Endometrial microvascular endothelial cells (primary cell): ENCODE measurements around the gene PTPRE. TPM values are rescaled to one million over a fixed set of nuclear protein-coding genes. Genes with fewer than 3 reads are reported as not detected.

Experiments
- in situ Hi-C: cut with HindIII; loops from 2 replicates; pipeline ENCODE4 v1.10.0; 2017; ENCODE audit warnings: low sequenced_read_pairs, low pct_unique_long_range_greater_than_20kb; ENCODE audit errors: inconsistent ontology term
- total RNA-seq: library from RNA; depleted of rRNA; stranded (reverse); fragments of >200 nt; gene quantifications from one replicate; pipeline ENCODE4 v1.2.3, GENCODE V29; 2015; ENCODE audit errors: inconsistent ontology term

The PTPRE gene
- total RNA-seq, 1 donor from 2014 or later = 23.9 TPM

- in situ Hi-C loops = no loop called here
These were observed 34.1 kb downstream of the PTPRE start for GRCh38 chr10:127940866-127941640.

GRCh38 chr10:127942811-127943210 is 35.9 kb downstream of the PTPRE start:
- in situ Hi-C loops = no loop called here

- in situ Hi-C loops = no loop called here
These were observed 36.5 kb downstream of the PTPRE start for GRCh38 chr10:127943336-127943910.

DNA sequence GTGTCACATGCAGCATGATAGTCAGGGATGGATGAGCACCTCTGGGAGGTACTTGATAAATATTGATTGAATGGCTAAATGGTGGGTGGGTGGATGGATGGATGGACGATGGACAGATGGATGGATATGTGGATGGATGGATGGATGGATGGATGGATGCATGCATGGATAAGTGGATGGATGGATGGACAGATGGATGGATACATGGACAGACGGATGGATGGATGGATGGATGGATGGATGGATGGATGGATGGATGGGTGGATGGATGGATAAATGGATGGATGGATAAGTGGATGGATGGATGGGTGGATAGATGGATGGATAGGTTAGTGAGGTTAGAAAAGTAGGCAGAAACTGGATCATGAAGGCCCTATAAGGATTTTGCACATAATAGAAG is 37.4 kb downstream of the PTPRE start:
- in situ Hi-C loops = no loop called here

GRCh38 chr10:127945341-127945758 is 38.4 kb downstream of the PTPRE start:
- in situ Hi-C loops = no loop called here

DNA sequence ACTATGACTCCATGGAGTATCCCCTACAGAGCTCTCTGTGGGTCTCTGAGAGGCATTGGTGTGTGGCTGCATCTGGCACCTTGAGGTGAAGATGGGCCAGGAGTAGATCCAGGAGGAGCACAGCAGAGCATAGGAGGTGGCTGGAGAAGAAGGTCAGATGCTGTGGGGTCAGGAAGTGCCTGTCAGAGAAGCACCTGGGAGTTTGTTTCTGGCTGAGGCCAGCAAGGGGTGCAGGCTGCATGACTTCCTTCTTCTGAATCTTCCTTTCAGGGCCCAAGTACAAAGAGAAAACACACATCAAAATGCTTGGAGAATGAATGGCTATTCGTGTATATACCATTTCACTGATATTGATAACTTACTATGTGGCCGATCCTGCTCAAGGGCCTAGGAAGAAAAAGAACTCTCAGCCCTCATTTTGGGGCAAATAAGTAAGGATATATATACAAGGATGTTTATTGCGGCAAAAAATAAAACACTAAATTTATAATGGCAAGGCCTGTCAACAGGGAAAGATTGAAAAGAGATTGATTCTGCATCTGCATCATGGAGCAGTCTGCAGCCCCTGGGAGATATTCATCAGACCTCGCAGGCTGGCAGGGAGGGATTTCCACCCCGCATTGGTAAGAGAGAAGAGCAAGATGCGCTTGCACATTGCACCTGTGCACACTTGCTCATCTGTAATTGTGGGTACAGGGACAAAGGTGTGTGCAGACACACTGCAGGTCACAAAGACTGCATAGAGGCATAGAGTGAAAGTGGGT is 39.2 kb downstream of the PTPRE start:
- in situ Hi-C loops = no loop called here

DNA sequence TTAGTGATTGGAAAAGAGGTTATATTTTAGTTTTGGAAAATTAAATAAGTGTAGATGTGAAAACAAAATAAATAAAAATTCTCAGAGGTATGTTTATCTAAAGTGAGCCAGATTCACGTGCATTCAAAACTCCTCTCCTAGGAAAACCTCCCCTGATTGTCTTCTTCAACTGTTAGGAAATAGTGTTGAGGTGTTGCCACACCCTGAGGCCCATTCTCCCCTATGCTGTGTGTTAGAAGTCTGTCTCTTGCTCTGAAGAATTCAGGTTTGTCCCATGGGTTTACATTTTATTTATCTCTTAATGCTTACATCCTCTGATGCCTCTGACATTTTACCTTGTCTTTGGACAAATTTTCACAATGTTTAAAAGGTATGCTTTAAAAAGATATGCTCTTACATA is 40.3 kb downstream of the PTPRE start:
- in situ Hi-C loops = no loop called here

DNA sequence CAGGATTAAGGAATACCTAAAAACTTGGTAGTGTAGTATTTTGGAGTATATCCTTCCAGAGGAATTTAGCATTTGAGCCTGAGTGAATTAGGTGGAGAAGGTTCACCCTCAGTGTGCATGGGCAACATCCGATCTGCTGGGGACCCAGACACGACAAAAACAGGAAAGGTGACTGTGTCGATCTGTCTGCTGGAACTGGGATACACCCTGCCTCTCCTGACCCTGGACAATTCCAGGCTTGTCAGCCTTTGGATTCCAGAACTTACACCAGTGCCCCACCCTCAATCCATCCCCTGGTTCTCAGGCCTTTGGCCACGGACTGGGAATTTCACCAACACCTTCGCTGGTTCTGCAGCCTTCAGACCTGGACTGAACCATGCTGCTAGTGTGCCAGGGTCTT is 41.9 kb downstream of the PTPRE start:
- in situ Hi-C loops = no loop called here

DNA sequence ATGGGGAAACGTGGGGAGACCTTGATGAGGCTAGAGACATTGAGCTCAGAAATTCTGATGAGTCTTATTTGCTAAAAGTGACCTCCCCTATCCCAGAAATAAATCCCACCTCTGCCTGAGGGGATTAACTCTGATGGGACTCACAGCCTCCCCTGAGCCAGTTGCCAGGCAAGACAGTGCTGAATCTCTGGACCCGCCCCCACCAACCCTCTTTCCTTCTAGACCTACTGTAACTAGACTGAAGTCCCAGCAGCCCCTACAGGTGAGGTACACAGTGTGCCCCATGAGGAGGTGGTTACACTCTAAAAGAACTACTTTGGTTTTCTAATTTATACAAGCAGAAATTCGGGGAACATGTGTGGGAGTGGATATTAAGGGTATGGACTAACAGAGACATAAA is 42.9 kb downstream of the PTPRE start:
- in situ Hi-C loops = no loop called here

- in situ Hi-C loops = no loop called here
These were observed 45.1 kb downstream of the PTPRE start for GRCh38 chr10:127951861-127952574.

- in situ Hi-C loops = no loop called here
These were observed 45.6 kb downstream of the PTPRE start for GRCh38 chr10:127952575-127952869.

DNA sequence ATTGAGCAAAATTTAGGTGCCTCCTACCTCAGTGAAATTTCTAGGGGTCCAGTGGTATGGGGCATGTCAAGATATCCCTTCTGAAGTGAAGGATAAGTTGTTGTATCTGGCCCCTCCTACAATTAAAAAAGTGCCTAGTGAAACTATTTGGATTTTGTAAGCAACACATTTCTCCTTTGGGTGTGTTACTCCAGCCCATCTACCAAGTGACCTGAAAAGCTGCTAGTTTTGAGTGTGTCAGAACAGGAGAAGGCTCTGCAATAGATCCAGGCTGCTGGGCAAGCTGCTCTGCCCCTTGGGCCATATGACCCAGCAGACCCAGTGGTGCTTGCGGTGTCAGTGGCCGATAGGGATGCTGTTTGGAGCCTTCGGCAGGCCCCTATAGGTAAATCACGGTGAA is 46.0 kb downstream of the PTPRE start:
- in situ Hi-C loops = no loop called here

GRCh38 chr10:127953876-127954275 is 47.0 kb downstream of the PTPRE start:
- in situ Hi-C loops = no loop called here

DNA sequence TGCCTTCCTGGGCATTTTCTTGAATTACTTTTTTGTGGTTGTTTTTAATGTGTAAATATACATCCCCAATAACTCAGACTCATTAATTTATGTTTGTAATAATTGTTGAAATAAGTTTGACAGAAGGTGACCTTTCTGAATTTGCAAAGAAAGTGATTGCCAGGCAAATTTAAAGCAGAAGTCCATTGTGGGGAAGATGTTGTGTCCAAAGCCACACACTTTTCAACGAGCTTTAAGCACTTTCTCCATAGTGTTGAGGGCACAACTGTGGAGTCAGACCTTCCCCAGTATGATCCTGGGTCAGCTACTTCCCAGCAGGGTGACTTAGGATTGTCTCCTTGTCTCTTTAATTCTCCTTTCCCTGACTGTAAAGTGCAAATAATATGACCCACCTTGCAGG is 52.5 kb downstream of the PTPRE start:
- in situ Hi-C loops = no loop called here

DNA sequence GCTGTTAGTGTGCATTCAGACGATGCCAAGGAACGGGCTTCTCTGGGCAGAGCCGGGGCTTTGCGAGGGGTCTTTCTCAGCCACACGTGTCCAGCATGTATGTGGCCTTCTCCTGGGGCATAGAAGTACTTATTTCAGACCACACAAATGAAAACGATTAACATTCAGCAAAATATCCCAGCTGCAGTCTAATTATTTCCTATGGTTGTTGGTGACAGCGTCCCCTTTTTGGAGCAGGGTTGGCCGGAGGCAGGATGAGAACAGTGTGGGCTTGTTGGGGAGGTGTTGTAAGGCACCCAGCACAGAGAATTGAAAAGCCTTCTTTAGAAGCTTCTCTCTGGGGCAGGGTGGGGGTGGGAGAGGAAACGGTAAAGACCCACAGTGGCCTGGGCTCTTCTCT is 54.2 kb downstream of the PTPRE start:
- in situ Hi-C loops = no loop called here

GRCh38 chr10:127962205-127962604 is 55.3 kb downstream of the PTPRE start:
- in situ Hi-C loops = no loop called here

- in situ Hi-C loops = no loop called here
These were observed 56.2 kb downstream of the PTPRE start for GRCh38 chr10:127963136-127963535.

DNA sequence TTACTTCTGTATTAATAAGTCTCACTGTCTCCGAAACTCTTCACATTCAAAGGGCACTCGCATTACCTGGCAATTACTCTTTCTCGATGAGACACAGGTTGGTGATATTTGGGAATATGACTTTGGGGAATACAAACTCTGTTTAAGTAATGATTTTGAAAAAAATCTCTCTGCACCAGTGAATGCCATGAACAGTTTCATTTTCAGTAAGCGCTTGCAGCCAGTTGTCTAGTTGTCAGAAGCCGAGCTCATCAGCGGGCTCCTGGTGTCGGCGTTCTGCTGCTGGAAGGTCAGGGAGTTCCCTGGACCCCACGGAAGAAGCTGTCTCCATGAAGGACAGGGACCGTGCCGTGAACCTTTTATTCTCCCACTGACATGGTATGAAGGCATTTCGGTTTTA is 57.7 kb downstream of the PTPRE start:
- in situ Hi-C loops = no loop called here

GRCh38 chr10:127966875-127967274 is 60.0 kb downstream of the PTPRE start:
- in situ Hi-C loops = no loop called here

DNA sequence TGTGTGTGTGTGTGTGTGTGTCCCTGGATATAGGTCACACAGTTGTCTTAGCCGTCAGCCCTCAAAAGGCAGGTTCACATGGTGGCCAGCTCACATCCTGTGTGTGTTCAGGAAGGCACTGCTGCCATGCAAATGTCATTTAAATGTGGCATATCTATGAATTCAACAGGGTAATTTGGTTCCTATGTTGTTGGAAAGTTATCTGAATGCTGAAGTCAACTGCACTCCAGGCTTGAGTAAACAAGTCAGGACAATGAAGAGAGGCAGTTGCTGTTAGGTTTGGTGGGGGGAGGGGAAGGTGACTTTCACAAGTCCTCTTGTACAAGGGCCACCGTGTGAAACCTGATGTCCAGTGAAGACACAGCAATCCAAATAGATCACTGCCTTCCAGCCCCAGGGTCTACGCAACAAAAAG is 61.1 kb downstream of the PTPRE start:
- in situ Hi-C loops = no loop called here
